Parathyroid adenoma (tissue), 2 donors: ENCODE results near the gene IMPG1.

ENCODE experiments used
- H2AFZ ChIP-seq: fragments of 300-600 bp; sonication (generic); one replicate; pipeline ENCODE4 v1.7.0; 2017; ENCODE audit warnings: antibody characterized with exemption, mild to moderate bottlenecking
- H3K27ac ChIP-seq: fragments of 300-600 bp; sonication (generic); one replicate; pipeline ENCODE4 v1.7.0; 2017
- H3K27me3 ChIP-seq: fragments of 300-600 bp; sonication (generic); one replicate; pipeline ENCODE4 v1.7.0; 2017; ENCODE audit warnings: low read length; ENCODE audit not compliant: control insufficient read depth, insufficient read depth
- H3K36me3 ChIP-seq: fragments of 300-600 bp; sonication (generic); one replicate; pipeline ENCODE4 v1.7.0; 2017; ENCODE audit warnings: low read length; ENCODE audit not compliant: control insufficient read depth, insufficient read depth
- H3K4me1 ChIP-seq: fragments of 300-600 bp; sonication (generic); one replicate; pipeline ENCODE4 v1.7.0; 2017; ENCODE audit warnings: control low read depth
- H3K4me2 ChIP-seq: fragments of 300-600 bp; sonication (generic); one replicate; pipeline ENCODE4 v1.7.0; 2017; ENCODE audit warnings: low read length
- H3K4me3 ChIP-seq: fragments of 300-600 bp; sonication (generic); one replicate; pipeline ENCODE4 v1.7.0; 2017; ENCODE audit warnings: low read depth, low read length
- H3K79me2 ChIP-seq: fragments of 300-600 bp; sonication (generic); one replicate; pipeline ENCODE4 v1.7.0; 2017; ENCODE audit warnings: control low read depth
- H3K9ac ChIP-seq: fragments of 300-600 bp; sonication (generic); one replicate; pipeline ENCODE4 v1.7.0; 2017; ENCODE audit warnings: mild to moderate bottlenecking
- H3K9me3 ChIP-seq: fragments of 300-600 bp; sonication (generic); one replicate; pipeline ENCODE4 v1.7.0; 2017; ENCODE audit warnings: low read length; ENCODE audit not compliant: control insufficient read depth
- CTCF ChIP-seq: fragments of 300-600 bp; sonication (generic); IDR thresholded peaks from one replicate; pipeline ENCODE4 v1.7.0; 2017; ENCODE audit warnings: antibody characterized with exemption, mild to moderate bottlenecking
- donor health status: primary hyperparathyroidism.

The IMPG1 gene

DNA sequence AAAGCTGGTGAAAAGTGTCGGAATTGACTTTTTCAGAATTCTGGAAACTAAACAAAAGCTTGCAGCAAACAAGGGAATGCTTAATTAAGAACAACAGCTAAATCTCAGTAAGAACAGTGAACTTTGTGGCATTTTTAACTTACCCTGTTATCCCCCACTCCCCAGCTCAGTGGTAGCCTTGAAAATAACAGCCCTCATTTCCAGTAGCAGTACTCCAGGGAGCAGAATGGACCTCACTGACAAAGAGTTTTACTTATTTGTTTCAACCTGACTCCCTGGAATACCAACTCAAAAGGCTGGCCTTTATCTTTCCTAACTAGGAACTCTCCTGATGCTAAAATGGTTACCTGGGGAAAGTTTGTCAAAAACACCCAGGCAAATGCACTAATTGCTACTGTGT is 108.9 kb downstream of the IMPG1 start:
- Histone ChIP-seq H3K4me1 (no peaks in the 10 kb centered on the region), H3K79me2 (no peaks in the 10 kb centered on the region), H3K9me3 (no peaks in the 10 kb centered on the region), H3K4me3 (no peak overlapping the region), H3K27ac (no peak overlapping the region), H2AFZ (no peak overlapping the region), H3K27me3 (no peaks in the 10 kb centered on the region), H3K9ac (no peak overlapping the region), H3K4me2 (no peak overlapping the region), H3K36me3 (no peaks in the 10 kb centered on the region)
- TF ChIP-seq CTCF, result no peak

DNA sequence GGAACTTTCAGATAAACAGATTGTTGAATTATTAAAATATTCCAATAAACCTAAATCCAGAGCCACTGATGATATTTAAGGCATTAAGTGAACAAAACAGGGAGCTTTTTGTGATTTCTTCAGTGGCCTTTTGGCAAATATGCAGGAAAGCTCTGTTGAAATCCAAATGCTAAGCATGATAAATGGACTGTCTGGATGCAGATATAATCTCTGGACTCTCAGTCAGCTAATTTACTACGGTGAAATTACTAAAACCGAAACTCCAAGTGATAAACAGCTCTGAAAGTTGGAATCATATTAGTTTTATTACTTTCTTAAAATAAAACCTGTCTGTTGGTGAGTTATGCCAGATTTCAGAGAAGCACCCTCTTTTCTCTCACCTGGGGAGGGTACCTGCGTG is 120.3 kb downstream of the IMPG1 start:
- no peak for TF ChIP-seq CTCF
- no peak overlapping the region for H3K9ac ChIP-seq
- H3K27me3 ChIP-seq, result no peaks in the 10 kb centered on the region
- H2AFZ ChIP-seq, result no peak overlapping the region
- H3K4me1 ChIP-seq, result peaks cover 5% of the 10 kb centered on the region
- H3K9me3 ChIP-seq, result no peaks in the 10 kb centered on the region
- no peaks in the 10 kb centered on the region for H3K36me3 ChIP-seq
- no peak overlapping the region for H3K27ac ChIP-seq
- no peak overlapping the region for H3K4me3 ChIP-seq
- H3K79me2 ChIP-seq, result no peaks in the 10 kb centered on the region
- H3K4me2 ChIP-seq, result peak overlapping the region; percentile 7

GRCh38 chr6:75947935-75948334 is 124.5 kb downstream of the IMPG1 start:
- Histone ChIP-seq H3K4me1 (peaks cover 5% of the 10 kb centered on the region), H3K4me3 (no peak overlapping the region), H3K9ac (no peak overlapping the region), H3K36me3 (no peaks in the 10 kb centered on the region), H3K79me2 (no peaks in the 10 kb centered on the region), H3K27ac (no peak overlapping the region), H3K4me2 (no peak overlapping the region), H3K27me3 (no peaks in the 10 kb centered on the region), H3K9me3 (no peaks in the 10 kb centered on the region), H2AFZ (no peak overlapping the region)
- TF ChIP-seq CTCF, result no peak

DNA sequence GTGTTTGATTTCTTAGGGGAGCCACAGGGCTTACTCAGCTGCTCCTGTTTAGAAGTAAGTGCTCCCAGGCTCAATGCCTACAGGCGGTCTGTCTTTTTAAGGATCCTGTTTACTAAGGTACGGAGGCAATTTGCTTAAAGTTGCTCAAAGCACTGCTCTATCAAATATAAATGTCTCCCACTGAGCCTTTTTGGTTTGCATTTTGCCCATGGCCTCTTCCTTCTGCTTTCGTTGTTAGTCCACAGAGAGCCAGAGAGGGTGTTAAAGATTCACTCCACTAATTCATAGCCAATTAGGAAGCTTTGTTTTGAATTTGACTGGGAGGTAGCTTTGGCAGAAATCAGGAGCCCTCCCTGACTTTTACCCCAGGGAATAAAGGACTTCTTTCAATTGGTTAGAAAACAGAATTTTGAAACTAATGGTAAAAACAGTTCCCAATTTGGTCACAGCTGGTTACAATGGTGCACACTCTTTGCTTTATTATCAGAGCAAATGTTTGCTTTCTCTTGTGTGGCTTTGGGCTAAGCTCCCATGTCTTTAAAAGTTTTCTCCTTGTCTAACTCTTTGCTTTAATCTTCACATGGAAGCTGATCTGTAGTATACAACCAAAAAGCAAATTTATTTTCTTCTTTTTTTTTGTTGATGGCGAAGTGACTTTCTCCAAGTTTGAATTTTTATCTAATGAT is 126.2 kb downstream of the IMPG1 start:
- H3K4me3 ChIP-seq, result no peak overlapping the region
- no peaks in the 10 kb centered on the region for H3K79me2 ChIP-seq
- H2AFZ ChIP-seq, result no peak overlapping the region
- no peaks in the 10 kb centered on the region for H3K36me3 ChIP-seq
- no peak for TF ChIP-seq CTCF
- no peak overlapping the region for H3K9ac ChIP-seq
- no peak overlapping the region for H3K27ac ChIP-seq
- no peaks in the 10 kb centered on the region for H3K27me3 ChIP-seq
- H3K4me1 ChIP-seq, result no peaks in the 10 kb centered on the region
- no peak overlapping the region for H3K4me2 ChIP-seq
- H3K9me3 ChIP-seq, result no peaks in the 10 kb centered on the region

DNA sequence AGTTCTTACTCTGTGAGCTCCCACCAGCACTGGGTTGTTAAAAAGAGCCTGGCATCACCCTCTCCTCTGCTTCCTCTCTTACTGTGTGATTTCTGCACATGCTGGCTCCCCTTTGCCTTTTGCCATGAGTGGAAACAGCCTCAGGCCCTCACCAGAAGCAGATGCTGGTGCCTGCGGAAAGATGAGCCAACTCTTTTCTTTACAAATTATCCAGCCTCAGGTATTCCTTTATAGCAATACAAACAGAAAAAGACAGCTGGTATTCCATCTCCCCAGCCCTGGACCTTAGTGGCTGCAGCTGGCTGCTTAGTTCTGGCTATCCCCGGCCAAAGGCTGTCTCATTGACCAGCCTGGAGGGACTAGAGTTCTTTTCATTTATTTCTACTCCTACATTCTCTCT is 129.1 kb downstream of the IMPG1 start:
- TF ChIP-seq CTCF, result no peak
- Histone ChIP-seq H3K79me2 (no peaks in the 10 kb centered on the region), H3K9me3 (no peaks in the 10 kb centered on the region), H2AFZ (no peak overlapping the region), H3K27ac (no peak overlapping the region), H3K4me2 (no peak overlapping the region), H3K36me3 (no peaks in the 10 kb centered on the region), H3K4me1 (no peaks in the 10 kb centered on the region), H3K4me3 (no peak overlapping the region), H3K27me3 (no peaks in the 10 kb centered on the region), H3K9ac (no peak overlapping the region)
